ENCODE measurements around the gene SMAD2. TPM values are rescaled to one million over a fixed set of nuclear protein-coding genes. Genes with fewer than 3 reads are reported as not detected.
A peak's percentile ranks its signal among the peaks of the same experiment; 100 is the strongest.

SMAD2 gene
- total and polyA plus RNA-seq, 4 donors: 11.8 to 31.3 (median 22.8) TPM

- TF ChIP-seq SP1 (IDR thresholded peaks at IDR 0.05) (no peak), GABPA (IDR thresholded peaks at IDR 0.05 in 1 of 2, conservative IDR thresholded peaks at IDR 0.05 in 1 of 2) (no peak), MAX (IDR thresholded peaks at IDR 0.05) (no peak)
Measured at GRCh38 chr18:47915229-47915628, 15.2 kb downstream of the SMAD2 start (continued).

GRCh38 chr18:47912794-47913585 is 17.5 kb downstream of the SMAD2 start:
- H3K27me3 ChIP-seq (ENCODE audit: control insufficient read depth in 4 of 4, insufficient read depth in 4 of 4, low read length in 3 of 4): no peaks in the 10 kb centered on the region
- no peaks in the 10 kb centered on the region for H3K36me3 ChIP-seq (ENCODE audit: control insufficient read depth in 4 of 4, insufficient read depth in 3 of 4, low read depth in 1 of 4, low read length in 3 of 4)
- no peak overlapping the region for H3K27ac ChIP-seq (ENCODE audit: low read depth in 1 of 2, low read length in 2 of 2)
- H3K9ac ChIP-seq (ENCODE audit: low read depth in 1 of 2, low read length in 2 of 2): no peak overlapping the region
- TF ChIP-seq MAX (IDR thresholded peaks at IDR 0.05) (no peak), ATF3 (IDR thresholded peaks at IDR 0.05) (no peak), GABPA (IDR thresholded peaks at IDR 0.05 in 1 of 2, conservative IDR thresholded peaks at IDR 0.05 in 1 of 2) (no peak)
- H3K9me3 ChIP-seq (ENCODE audit: control insufficient read depth in 4 of 4, low read length in 3 of 4): no peaks in the 10 kb centered on the region
- 96% methylated on average over 11 of the region's 11 CpGs for WGBS
- DNase-seq (ENCODE audit: low spot score): no peak
- no peak overlapping the region for H3K4me3 ChIP-seq (ENCODE audit: low read depth in 1 of 3, low read length in 3 of 3)
- peaks cover 6 to 23% (median 16%) of the 10 kb centered on the region in 4 donors for H3K4me1 ChIP-seq (ENCODE audit: control insufficient read depth in 4 of 4, insufficient read depth in 4 of 4, low read length in 3 of 4)

GRCh38 chr18:47912343-47912742 is 18.1 kb downstream of the SMAD2 start:
- Histone ChIP-seq H3K9me3 (ENCODE audit: control insufficient read depth in 4 of 4, low read length in 3 of 4) (no peaks in the 10 kb centered on the region), H3K9ac (ENCODE audit: low read depth in 1 of 2, low read length in 2 of 2) (no peak overlapping the region), H3K4me1 (ENCODE audit: control insufficient read depth in 4 of 4, insufficient read depth in 4 of 4, low read length in 3 of 4) (peaks cover 6 to 23% (median 16%) of the 10 kb centered on the region in 4 donors), H3K27ac (ENCODE audit: low read depth in 1 of 2, low read length in 2 of 2) (peak overlapping the region; percentile 9 to 69), H3K27me3 (ENCODE audit: control insufficient read depth in 4 of 4, insufficient read depth in 4 of 4, low read length in 3 of 4) (no peaks in the 10 kb centered on the region), H3K36me3 (ENCODE audit: control insufficient read depth in 4 of 4, insufficient read depth in 3 of 4, low read depth in 1 of 4, low read length in 3 of 4) (no peaks in the 10 kb centered on the region), H3K4me3 (ENCODE audit: low read depth in 1 of 3, low read length in 3 of 3) (no peak overlapping the region)
- no peak for DNase-seq (ENCODE audit: low spot score)
- WGBS: 34% methylated on average over 1 of the region's 1 CpG
- TF ChIP-seq REST (IDR thresholded peaks at IDR 0.05): no peak
- no peak for TF ChIP-seq FOXA1 (IDR thresholded peaks at IDR 0.05)
- no peak for TF ChIP-seq HNF4A (conservative IDR thresholded peaks at IDR 0.05)

GRCh38 chr18:47911877-47912276 is 18.6 kb downstream of the SMAD2 start:
- H3K27ac ChIP-seq (ENCODE audit: low read depth in 1 of 2, low read length in 2 of 2): peak overlapping the region; percentile 9 to 69
- no peaks in the 10 kb centered on the region for H3K27me3 ChIP-seq (ENCODE audit: control insufficient read depth in 4 of 4, insufficient read depth in 4 of 4, low read length in 3 of 4)
- H3K9me3 ChIP-seq (ENCODE audit: control insufficient read depth in 4 of 4, low read length in 3 of 4): no peaks in the 10 kb centered on the region
- H3K36me3 ChIP-seq (ENCODE audit: control insufficient read depth in 4 of 4, insufficient read depth in 3 of 4, low read depth in 1 of 4, low read length in 3 of 4): no peaks in the 10 kb centered on the region
- H3K4me3 ChIP-seq (ENCODE audit: low read depth in 1 of 3, low read length in 3 of 3): no peak overlapping the region
- no peak for DNase-seq (ENCODE audit: low spot score)
- H3K9ac ChIP-seq (ENCODE audit: low read depth in 1 of 2, low read length in 2 of 2): no peak overlapping the region
- H3K4me1 ChIP-seq (ENCODE audit: control insufficient read depth in 4 of 4, insufficient read depth in 4 of 4, low read length in 3 of 4): peaks cover 6 to 23% (median 16%) of the 10 kb centered on the region in 4 donors
- 14% methylated on average over 4 of the region's 4 CpGs for WGBS
- TF ChIP-seq SP1 (IDR thresholded peaks at IDR 0.05) (peak; percentile 61), RXRA (IDR thresholded peaks at IDR 0.05) (peak; percentile 44 to 71), HNF4G (IDR thresholded peaks at IDR 0.05) (peak; percentile 30), RAD21 (IDR thresholded peaks at IDR 0.05) (peak in 1 of 2 donors; percentile 22), HNF4A (conservative IDR thresholded peaks at IDR 0.05) (peak; percentile 58 to 78), MAX (IDR thresholded peaks at IDR 0.05) (no peak), ZBTB33 (IDR thresholded peaks at IDR 0.05) (no peak), NR2F2 (IDR thresholded peaks at IDR 0.05) (peak; percentile 87)

Data from liver (tissue), 9 donors.